Measurements from ENCODE around the gene DNAL1. TPM values are rescaled to one million over a fixed set of nuclear protein-coding genes. Genes with fewer than 3 reads are reported as not detected.

Gene DNAL1
- polyA plus RNA-seq, 3 donors, result 17.9 to 22.5 (median 21.6) TPM

DNA sequence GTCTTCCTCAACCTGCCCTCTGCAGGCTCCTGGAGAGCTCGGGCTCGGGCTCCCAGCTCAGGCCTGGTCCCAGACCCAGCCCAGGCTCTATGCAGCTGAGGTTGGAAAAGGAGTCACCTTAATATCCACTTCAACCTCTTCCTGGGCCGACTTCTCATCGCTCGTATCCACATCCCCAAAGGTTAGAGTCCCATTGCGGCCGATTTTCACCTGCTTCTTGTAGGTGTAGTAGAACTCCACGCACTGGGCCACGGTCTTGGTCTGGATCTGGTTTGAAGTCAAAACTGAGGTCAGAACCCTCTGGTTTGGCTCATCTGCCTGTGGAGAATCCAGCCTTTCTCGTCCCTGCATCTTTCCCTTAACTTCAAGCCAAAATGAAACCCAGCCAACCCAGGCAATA lies 77.8 kb downstream of the DNAL1 start:
- no peak for DNase-seq (ENCODE audit: low read depth in 3 of 3, low spot score in 2 of 3)

DNA sequence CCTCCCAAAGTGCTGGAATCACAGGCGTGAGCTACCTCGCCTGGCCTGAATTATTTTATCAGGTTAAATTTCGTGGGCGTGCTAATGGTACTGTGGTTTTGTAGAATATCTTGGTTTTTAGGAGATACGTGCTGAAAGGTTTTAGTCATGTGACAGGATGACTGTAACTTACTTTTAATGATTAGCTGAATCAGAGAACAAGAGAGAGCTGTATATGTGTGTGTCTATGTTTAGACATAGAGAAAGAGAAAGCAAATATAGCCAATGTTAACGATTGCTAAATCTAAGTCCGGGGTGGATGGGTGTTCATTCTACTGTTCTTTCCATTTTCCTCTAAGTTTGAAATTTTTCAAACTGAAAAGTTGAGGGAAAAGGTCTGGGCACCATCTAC lies 78.6 kb downstream of the DNAL1 start:
- DNase-seq (ENCODE audit: low read depth in 3 of 3, low spot score in 2 of 3), result no peak

DNA sequence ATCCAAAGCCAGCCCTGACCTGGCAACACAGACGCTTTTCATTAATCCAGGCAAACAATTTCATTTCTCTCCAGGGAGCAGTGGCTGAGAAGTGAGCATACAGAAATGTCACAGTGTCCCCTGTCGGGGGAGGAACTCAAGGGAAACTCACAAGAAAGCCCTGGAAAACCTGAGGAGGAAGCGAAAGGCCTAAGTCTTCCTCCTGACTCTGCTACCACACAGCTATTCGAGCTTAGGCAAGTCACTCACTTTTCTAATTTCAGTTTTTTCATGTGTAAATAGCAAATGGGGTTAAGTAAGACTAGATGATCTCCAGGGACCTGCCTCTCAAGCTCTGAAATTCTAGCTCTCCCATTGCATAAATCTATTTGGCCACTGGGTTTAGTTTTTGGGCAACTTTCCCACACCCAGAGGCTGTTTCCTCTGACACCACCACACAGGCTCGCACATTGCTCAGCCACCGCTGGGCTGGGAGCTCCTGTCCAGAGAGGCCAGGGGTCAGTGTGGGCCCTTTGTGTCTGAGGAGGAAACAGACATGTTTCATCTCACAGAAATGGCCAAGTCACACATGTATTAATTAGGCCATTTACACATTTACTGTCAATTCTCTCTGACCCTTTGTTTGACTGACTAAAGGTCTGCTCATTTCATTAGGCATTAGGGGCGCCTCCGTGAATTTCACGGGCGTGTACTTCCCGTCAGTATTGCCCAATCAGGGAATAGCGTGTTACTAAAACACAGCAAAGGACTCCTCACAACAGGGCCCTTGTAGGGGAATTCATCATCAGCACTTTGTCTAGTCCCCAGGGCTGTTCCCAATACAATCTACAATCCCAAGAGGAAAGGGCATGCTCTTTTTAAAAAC lies 79.2 kb downstream of the DNAL1 start:
- DNase-seq (ENCODE audit: low read depth in 3 of 3, low spot score in 2 of 3), result no peak

DNA sequence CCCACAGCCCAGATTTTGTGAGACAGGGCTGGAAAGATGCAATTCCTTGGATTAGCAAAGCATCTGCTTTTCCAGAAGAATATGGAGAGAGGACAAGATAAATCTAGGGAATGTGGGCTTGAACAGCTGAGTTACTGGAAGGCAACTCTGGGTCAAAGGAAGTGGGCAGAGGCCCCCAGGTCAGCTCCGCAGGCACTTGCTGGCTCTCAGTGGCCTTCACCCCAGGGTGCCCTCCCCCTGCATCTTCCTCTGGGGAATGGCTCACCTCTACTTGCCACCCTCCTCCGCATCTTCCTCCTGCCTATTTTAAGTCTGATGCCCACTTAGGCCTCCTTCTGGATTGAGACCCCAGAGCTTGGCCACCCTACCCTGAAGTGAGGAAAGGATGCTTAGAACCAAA lies 79.9 kb downstream of the DNAL1 start:
- no peak for DNase-seq (ENCODE audit: low read depth in 3 of 3, low spot score in 2 of 3)

DNA sequence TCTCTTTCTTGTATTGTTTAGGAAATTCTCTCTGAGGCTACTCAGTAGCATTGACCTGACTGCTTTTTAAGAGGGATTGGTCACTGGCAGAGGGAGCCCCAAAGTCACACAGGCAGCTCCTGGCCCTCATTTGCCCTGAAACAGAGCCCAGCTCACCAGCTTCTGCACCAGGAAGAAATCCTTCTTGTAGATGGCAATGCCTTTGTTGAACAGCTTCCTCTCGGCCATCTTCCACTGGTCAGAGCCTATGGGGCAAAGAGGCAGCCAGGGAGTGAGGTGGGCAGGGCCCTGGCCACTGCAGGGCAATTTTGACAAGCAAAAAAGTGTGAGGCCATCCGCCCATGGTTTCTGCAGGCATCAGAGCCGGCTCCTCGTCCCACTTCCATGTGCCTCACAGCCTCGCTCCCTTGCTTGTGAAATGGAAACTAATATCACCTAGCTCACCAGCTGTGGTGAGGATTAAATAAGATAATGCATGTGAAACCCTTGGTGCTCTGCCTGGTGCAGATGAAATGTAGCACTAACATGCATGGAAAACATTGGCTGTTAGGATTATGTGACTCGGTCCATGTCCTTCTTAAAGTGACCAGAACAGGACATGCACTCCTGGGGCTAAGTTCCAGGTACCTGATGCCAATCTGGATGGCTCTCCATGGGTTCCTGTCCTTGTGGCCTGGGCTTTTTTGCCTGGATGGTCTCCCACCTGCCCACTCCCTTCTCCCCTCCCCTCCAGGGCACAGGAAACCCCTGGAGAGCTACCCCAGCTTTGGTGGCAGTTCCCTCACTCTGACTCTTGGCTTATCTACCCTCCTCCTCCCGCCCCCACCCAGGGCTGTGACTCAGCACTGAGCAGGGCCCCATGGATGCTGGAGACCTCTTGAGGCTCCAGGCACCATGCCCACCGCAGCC lies 80.6 kb downstream of the DNAL1 start:
- DNase-seq (ENCODE audit: low read depth in 3 of 3, low spot score in 2 of 3), result no peak

DNA sequence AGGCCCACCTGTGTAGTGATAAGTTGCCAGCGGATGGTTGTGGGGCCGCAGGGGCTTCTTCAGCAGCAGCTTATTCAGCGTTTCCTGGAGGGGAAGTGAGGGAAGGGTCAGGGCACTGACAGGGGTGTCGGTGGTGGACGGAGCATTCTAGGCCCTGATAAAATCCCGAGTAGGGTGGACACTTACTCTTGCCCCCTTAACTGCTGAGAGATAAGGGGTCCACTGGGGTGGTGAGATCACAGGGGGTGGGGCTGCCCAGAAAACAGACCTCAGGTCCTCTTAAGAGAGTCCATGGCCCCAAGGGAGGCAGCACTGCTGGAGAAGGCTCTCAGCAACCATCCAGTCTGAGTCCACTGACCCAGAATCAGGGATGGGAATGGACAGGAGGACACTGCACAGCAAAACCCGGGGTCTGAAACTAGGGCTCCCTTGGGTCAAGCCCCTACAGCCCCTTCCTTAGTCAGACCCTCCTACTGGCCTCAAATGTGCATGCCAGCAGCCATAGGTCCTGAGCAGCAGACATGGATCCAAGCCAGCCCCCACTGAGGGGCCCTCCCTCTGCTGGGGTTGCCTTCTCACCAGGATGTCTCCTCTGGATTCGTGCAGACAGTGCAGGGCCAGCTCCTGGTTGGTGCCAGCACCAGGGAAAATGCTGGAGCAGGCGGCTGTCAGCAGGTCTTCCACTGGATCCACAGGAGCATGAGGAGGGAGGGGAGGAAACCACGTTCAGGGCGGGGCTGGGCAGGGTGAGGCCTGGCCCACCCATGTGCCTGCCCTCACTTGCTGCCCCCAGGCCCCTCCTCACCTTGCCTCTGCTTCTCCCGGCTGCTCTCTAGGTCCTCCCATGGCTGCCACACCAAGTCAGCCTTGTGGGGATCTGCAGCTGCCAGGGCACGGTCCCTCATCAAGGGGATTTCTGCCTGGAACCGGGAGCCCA lies 81.5 kb downstream of the DNAL1 start:
- no peak for DNase-seq (ENCODE audit: low read depth in 3 of 3, low spot score in 2 of 3)

DNA sequence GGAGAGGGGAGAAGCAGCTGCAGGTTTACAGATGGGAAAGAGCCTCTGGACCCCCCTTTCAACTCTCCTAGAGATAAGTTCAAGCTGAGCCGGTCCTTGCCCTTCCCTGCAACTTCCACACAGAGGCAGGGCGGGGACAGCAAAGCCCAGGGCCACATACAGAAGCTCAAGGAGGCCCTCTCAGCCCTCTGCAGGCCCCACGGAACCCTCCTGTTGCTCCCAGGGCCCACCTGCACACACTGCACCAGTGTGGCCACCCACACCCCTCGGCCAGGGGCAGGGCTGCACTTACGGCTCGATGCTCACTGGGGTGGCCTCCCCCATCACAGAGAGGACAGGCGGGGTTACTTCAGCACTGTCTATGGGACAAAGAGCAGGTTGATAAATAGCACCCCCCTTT lies 82.4 kb downstream of the DNAL1 start:
- DNase-seq (ENCODE audit: low read depth in 3 of 3, low spot score in 2 of 3), result no peak

DNA sequence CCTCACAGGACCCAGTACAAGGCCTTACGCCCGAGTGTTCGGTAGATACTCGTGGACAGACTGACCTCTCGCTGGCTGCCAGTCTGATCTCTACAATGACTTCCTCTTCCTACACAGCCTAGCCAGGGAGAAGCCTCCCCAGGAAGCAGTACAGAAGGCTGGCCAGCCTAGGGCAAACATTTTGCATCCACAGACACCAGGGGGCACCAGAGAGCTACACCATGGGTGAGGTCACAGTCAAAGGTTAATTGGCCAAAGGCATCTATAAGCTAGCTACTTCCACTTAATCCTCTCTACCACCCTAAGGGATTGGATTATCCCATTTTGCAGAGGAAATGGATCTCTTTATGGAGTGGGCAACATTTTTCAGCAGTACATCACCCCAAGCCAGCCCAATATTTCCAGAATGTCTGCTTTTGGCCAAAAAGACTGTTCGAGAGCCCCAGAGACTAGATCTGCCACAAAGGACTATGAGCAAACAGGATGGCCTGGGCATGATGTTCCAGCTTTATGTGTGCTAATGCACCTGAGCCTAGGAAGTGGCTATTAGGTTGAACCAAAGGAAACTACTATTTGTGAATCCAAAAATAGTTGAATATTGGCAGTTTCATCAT lies 84.0 kb downstream of the DNAL1 start:
- no peak for DNase-seq (ENCODE audit: low read depth in 3 of 3, low spot score in 2 of 3)

DNA sequence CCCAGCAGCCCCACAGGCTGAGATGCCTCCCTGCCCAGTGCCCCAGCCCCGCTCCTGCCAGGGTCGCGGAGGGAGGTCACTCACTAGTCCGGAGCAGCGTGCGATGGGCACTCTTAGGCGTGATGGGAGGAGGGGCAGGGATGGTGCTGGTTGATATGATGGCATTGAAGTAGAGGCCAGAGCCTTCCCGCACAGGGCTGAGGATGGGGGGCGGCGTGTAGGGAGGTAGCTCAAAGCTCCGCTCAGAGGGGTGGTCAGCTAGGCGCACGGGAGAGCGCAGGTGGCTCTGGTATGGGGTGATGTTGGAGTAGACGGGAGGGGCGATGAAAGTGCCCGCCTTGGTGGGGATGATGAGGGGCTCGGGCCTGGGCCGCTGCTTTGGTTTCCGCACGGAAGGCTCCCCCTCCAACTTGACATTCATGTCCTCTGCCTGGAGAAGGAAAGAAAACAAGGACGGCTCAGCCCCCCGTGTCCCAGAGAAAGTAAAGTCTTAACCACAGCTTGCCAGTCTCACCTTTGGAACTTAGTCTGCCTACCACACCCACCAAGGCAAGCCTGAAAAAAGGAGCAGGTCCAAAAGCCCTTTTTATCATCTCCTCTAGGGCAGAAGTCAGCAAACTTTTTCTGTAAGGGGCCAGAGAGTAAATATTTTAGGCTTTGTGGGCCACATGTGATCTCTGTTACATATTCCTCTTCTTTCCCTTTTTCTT lies 84.9 kb downstream of the DNAL1 start:
- no peak for DNase-seq (ENCODE audit: low read depth in 3 of 3, low spot score in 2 of 3)

DNA sequence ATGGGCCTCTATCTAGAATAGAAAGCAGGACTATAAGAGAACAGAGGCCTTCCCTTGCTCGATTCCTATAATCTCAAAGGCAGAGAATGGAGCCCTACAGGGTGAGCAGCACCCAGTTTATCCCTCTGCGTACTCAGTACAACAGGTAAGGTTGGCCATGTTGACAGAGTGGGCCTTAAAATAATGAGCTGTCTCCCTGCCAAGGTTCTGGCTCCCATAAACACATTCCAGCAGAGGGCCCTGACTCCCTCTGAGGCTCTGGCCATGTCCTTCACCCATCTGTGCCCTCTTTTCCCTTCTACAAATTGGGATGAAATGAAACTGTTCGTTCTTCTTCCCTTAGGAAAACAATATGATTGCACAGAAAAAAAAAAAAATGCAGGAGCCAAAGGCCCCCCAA lies 86.3 kb downstream of the DNAL1 start:
- no peak for DNase-seq (ENCODE audit: low read depth in 3 of 3, low spot score in 2 of 3)

DNA sequence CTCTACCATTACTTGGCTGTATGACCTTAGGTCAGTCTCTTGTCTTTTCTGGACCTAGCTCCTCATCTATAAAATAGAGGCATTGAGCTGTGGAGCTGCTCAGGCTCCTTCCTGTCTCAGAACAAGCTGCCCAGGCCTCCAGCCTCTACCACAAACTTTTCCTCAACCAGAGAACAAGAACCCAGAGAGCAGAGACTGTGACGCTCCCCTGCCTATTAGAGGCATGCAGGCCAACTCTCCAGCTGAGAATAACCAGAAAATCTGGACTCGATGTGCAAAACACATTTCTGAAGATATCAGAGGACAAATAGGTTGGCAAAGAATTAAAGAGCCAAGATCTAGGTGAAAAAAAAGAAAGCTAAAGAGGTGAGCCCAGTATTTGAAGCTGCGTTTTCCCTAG lies 87.2 kb downstream of the DNAL1 start:
- DNase-seq (ENCODE audit: low read depth in 3 of 3, low spot score in 2 of 3), result no peak

DNA sequence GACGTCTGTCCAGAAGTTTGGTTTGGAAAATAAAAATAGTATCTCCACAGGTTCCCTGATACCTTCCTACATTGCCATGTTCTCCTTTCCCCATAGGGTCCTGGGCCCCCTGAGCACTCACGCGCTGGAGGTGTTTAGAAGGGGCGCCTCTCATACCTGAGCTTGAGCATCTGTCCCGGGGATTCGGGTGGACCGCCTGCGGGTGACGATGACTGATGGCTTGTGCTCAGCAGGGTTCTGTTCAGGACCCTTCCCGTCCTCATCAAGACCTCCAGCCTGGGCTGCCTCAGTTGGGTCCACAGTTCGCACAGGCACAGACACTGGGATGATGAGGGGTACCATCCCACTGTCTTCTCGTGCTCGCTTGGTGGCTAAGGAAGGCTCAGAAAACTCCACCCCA lies 92.1 kb downstream of the DNAL1 start:
- no peak for DNase-seq (ENCODE audit: low read depth in 3 of 3, low spot score in 2 of 3)

DNA sequence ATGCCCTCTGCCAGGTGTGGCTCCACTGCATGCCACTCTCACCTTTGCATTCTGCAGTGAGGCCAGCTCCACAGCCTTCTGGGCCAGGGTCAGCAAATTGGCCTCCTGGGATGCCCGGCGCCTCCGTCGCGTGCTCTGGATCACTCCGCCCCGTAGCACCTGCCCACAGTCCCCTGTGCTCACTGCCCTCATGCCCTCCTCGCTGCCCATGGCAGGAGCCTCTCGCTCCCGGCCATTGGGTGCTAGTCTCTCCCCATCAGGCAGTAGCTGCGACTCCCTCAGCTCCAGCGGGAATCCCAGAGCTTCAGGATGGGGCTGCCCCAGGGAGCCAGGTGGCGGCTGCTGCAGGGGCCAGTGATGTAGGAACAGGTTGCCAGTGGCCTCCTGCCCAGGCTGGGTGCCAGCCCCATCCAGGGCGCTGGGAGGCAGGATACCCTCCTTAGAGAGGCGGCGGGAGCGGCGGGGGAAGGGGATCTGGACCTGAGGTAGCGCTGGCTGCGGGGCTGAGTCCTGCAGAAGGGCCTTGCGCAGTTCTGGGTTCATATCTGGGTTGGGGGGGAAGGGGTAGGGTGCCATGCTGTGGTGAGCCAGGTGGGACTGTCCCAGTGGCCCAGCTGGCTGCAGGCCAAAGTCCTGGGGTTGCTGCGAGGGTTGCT lies 93.9 kb downstream of the DNAL1 start:
- DNase-seq (ENCODE audit: low read depth in 3 of 3, low spot score in 2 of 3), result no peak

DNA sequence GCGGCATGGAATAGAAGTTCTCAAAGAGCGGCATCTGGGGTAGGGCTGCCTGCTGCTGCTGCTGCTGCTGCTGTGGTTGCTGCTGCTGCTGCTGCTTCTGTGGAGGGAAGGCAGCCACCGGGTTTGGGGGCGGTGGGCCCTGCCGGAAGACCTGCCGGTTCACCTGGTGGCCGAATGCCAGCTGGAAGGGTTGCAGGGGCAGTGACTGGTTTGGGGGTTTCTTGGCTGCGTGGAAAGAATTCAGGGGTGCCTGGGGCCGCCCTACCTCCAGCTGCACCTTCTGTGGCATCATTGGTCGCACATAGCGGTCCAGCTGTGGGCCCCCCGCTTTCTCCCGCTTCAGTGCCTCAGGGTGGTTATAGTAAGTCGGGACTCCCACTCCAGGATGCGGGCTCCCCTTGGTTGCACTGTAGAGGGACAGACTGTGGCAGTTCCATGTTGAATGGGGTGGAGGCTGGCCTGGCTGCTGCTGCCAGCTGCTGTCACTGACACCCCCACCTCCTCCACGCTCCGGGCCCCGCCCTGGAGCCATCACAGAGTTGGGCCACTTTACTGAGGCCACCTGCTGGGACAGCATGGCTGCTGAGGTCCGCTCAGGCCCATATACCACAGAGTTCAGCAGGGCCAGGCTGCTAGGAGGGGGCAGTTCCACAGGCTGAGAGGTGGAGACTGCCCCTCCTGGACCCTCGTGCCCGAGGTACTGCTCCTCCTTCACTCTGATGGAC lies 94.5 kb downstream of the DNAL1 start:
- DNase-seq (ENCODE audit: low read depth in 3 of 3, low spot score in 2 of 3), result no peak

DNA sequence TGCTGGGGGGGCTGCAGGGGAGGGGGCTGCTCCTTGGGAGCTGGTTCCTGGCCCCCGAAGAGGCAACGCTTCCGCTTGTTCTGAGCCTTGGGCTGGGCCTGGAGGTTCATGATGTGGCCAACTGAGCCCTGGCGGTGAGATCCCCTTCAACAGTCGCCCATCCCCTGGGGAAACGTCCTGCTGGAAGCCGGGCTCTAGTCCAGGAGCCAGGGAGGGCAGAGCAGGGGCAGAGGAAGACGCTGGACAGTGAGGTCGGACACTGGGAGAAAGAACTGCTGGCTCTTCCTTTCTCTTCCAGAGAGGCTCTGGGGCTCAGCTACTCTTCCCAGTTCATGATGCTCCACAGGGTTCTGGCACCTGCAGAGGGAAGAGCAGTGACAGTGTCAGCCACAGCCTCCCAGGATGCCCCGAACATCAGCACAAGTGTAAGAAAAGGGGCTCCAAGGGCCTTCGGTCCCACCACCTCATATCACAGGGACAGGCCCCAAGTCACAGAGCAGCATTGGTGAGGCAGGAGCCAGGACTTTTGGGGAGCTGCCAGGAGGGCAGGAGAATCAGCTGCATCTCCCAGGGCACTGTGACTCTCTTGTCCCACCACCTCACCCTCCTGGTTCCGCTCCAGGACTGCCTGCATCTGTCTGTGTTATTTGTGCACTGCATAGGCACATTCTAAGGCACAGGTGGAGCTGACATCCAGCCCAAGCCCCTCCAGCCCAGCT lies 95.3 kb downstream of the DNAL1 start:
- no peak for DNase-seq (ENCODE audit: low read depth in 3 of 3, low spot score in 2 of 3)

DNA sequence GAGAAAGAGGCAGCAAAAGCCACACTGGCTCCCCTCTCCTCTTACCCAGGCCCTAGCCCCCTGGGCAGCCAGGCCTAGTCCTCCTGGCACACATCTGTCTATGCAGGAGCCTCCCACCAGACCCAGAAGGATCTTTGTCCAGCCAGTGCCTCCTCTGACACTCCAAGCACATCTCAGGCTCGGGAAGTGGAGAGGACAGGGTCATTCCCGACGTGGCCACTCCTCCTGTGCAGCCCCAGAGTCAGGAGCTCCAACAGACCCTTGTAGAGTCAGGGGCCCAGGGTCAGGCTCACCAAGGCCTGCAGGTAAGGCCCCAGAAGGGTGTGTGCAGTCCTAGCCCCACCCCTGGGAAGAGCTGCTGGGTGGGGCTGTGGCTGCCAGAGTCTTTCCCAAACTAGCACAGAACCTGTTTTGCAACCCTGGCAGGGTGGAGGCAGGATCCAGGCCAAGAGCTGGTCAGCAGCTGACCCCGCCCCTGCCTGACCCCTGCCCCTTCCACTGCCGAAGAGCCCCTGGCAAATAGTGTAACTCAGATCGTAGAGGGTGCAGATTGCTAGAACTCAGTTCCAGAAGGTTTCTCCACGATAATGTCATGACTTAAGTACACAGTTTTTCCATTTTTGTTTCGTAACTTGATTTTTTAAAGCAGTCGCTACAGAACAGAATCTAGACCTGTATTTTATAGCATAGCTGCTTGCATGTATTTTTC lies 96.0 kb downstream of the DNAL1 start:
- no peak for DNase-seq (ENCODE audit: low read depth in 3 of 3, low spot score in 2 of 3)

DNA sequence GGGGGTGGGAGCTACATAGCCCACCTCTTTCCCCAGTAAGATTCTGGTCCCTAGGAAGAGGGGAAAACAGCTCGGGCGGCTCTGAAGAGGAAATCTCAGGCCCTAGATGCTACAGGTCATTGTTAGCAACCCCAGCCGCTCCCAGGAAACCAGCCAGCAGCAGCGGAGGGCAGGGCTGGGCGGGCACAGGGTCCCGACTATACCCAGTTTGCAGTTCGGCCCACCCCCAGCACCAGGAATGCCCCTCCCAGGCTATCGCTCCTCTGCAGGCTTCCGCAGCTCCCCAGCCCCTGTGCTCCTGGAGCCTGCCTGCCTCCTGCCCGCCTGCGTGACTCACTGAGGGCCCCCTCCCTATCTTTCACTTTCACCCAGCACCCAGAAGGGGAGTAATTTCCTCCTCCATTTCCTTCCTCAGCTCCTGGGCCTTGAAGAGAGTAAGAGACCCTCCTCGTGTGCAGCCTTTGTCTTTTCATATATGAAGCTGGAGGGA lies 96.6 kb downstream of the DNAL1 start:
- no peak for DNase-seq (ENCODE audit: low read depth in 3 of 3, low spot score in 2 of 3)
